ENCODE data around the gene MAPRE2.

DNA sequence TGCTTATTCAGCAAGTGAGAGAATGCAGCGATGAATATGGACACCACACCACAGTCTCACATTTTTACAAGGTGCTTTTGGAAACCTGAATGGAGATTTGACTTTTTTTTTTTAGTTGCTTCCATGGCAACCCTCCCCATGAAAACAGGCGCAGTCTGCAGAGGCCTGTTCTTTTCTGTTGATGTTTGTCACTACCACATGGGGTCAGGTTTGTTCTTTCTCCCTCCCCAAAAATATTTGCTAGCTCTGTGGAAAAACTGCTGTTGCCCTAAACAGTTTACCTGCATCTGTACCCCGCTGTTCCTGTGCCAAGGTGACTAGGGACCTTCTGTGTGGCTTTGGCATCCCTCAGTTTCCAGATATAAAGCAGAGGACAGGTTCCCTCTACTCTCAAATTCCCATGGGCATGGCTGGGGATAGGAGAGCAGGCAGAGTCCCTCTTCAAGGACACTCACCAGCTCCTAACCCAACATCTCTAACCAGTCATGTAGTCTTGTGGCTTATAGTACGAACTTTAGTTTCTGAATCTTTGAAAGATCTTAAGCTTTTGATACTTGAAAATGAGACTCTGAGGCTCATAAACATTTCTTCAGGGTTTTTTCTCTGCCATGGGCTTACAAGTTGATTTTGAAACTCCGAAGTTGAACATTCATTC is 14.7 kb upstream of the MAPRE2 start:
- TF ChIP-seq, protein P1, sequence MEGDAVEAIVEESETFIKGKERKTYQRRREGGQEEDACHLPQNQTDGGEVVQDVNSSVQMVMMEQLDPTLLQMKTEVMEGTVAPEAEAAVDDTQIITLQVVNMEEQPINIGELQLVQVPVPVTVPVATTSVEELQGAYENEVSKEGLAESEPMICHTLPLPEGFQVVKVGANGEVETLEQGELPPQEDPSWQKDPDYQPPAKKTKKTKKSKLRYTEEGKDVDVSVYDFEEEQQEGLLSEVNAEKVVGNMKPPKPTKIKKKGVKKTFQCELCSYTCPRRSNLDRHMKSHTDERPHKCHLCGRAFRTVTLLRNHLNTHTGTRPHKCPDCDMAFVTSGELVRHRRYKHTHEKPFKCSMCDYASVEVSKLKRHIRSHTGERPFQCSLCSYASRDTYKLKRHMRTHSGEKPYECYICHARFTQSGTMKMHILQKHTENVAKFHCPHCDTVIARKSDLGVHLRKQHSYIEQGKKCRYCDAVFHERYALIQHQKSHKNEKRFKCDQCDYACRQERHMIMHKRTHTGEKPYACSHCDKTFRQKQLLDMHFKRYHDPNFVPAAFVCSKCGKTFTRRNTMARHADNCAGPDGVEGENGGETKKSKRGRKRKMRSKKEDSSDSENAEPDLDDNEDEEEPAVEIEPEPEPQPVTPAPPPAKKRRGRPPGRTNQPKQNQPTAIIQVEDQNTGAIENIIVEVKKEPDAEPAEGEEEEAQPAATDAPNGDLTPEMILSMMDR (IDR thresholded peaks at IDR 0.05; ENCODE audit: insufficient read depth, low read length, poor library complexity, severe bottlenecking) = no peak
- no peak for TF ChIP-seq EZH2phosphoT487 (conservative IDR thresholded peaks at IDR 0.05; ENCODE audit: low read length)

All from SU-DHL-6 (cell line).